Sigmoid colon (tissue), 7 donors: ENCODE measurements around the gene WDR74. TPM values are rescaled to one million over a fixed set of nuclear protein-coding genes. Genes with fewer than 3 reads are reported as not detected.
A peak's percentile ranks its signal among the peaks of the same experiment; 100 is the strongest.
"Not testable (repeated sequence)": the region's sequence is repeated elsewhere in the genome, so short reads cannot be mapped to it uniquely, and the experiment has no call there.

Experiments used
- DNase-seq: peaks from one replicate; pipeline ENCODE4 v3.0.0-alpha.2; 2019
- H3K27ac ChIP-seq, 4 donors: fragments of 200-600 bp; sonication (generic); one replicate each; pipeline ENCODE4 v1.5.1; 2016 to 2019; ENCODE audit warnings: mild to moderate bottlenecking in 1 of 4
- H3K27me3 ChIP-seq, 3 donors: fragments of 200-600 bp; sonication (generic); one replicate each; pipeline ENCODE4 v1.5.1; 2019; ENCODE audit warnings: mild to moderate bottlenecking in 1 of 3
- H3K36me3 ChIP-seq, 4 donors: fragments of 200-600 bp; sonication (generic); one replicate each; pipeline ENCODE4 v1.5.1; 2016 to 2019
- H3K4me1 ChIP-seq, 4 donors: fragments of 200-600 bp; sonication (generic); one replicate each; pipeline ENCODE4 v1.5.1; 2017 to 2019
- H3K4me3 ChIP-seq, 4 donors: fragments of 200-600 bp; sonication (generic); one replicate each; pipeline ENCODE4 v1.5.1; 2017 to 2019; ENCODE audit warnings: mild to moderate bottlenecking in 2 of 4, moderate library complexity in 1 of 4
- H3K9me3 ChIP-seq, 4 donors: fragments of 200-600 bp in 3 of 4; sonication (generic) in 3 of 4; one replicate each; pipeline versions ENCODE4 v1.5.1 to v1.6.1; 2013 to 2019
- CTCF ChIP-seq, 4 experiments: fragments of 450-650 bp in 3 of 4; fragments of 200-600 bp in 1 of 4; IDR thresholded peaks; one replicate each; pipeline ENCODE4 v1.5.1; 2016 to 2019; ENCODE audit warnings: antibody characterized with exemption in 4 of 4, mild to moderate bottlenecking in 3 of 4, moderate library complexity in 2 of 4
- EP300 ChIP-seq, 4 donors: sonication (generic); formaldehyde crosslinking; IDR thresholded peaks; one replicate each; pipeline ENCODE4 v1.6.1; 2017; ENCODE audit warnings: antibody characterized with exemption in 4 of 4
- POLR2A ChIP-seq, 2 donors: fragments of 450-650 bp; IDR thresholded peaks; one replicate each; pipeline ENCODE4 v1.6.1; 2016; ENCODE audit warnings: antibody characterized with exemption in 2 of 2, mild to moderate bottlenecking in 2 of 2, moderate library complexity in 2 of 2
- POLR2AphosphoS5 ChIP-seq, 4 donors: sonication (generic); formaldehyde crosslinking; IDR thresholded peaks; one replicate each; pipeline ENCODE4 v1.6.1; 2017; ENCODE audit warnings: antibody characterized with exemption in 4 of 4
- whole genome bisulfite sequencing, 2 donors: extraction: QIAGEN DNeasy Blood & Tissue Kit; methylation state at CpG; one replicate each; pipeline ENCODE4 v1.1.7; 2013; 5-methylcytosine and 5-hydroxymethylcytosine counted together
- intact Hi-C: fragments of 100-400 bp; cut with DNase I; formaldehyde crosslinking; loops from one replicate; pipeline ENCODE4 v1.15.1; 2023
- polyA plus RNA-seq, 3 donors: library from polyadenylated mRNA; stranded (reverse); fragments of 200-250 nt; gene quantifications; one replicate each; pipeline ENCODE4 v1.2.3, GENCODE V29; 2013
- total RNA-seq, 4 donors: library from RNA; depleted of rRNA; stranded (reverse); fragments of >200 nt; gene quantifications; one replicate each; pipeline ENCODE4 v1.1.0, GENCODE V29; 2016
- donor health status: healthy with polysubstance abuse.
- donor health status: Bipolar disorder and iron deficiency.
- donor health status: healthy.

Gene WDR74
- total and polyA plus RNA-seq, 7 donors: 11.6 to 47.6 (median 30.7) TPM

GRCh38 chr11:62842171-62842741 lies 2.9 kb upstream of the WDR74 start:
- DNase-seq: peak; percentile 73
- H3K4me1 ChIP-seq: peaks cover 0 to 38% (median 27%) of the 10 kb centered on the region in 4 donors
- TF ChIP-seq CTCF (IDR thresholded peaks at IDR 0.05) (no peak), POLR2A (IDR thresholded peaks at IDR 0.05) (no peak), POLR2AphosphoS5 (IDR thresholded peaks at IDR 0.05) (no peak), EP300 (IDR thresholded peaks at IDR 0.05) (peak in 1 of 4 donors; percentile 19)
- H3K27me3 ChIP-seq: no peaks in the 10 kb centered on the region
- 13 to 39% methylated on average over 30 of the region's 30 CpGs for WGBS, 2 donors
- H3K27ac ChIP-seq: peak overlapping the region; percentile 96 to 98 (median 98)
- H3K4me3 ChIP-seq: peak overlapping the region; percentile 30 to 92 (median 64)
- peaks cover 0 to under 1% (median 0%) of the 10 kb centered on the region in 4 donors for H3K36me3 ChIP-seq
- intact Hi-C loops: loop anchor here (2.0 to 5.0 kb wide), 2 partner anchors 39 to 55 kb away; partner anchors contain the start of genes SLC3A2 and TMEM179B
- H3K9me3 ChIP-seq: no peaks in the 10 kb centered on the region

- H3K9me3 ChIP-seq: no peaks in the 10 kb centered on the region
- TF ChIP-seq POLR2AphosphoS5 (IDR thresholded peaks at IDR 0.05) (peak; percentile 99 to 100 (median 100)), CTCF (IDR thresholded peaks at IDR 0.05) (no peak), POLR2A (IDR thresholded peaks at IDR 0.05) (peak; percentile 100), EP300 (IDR thresholded peaks at IDR 0.05) (peak in 2 of 4 donors; percentile 3 to 75)
- no peaks in the 10 kb centered on the region for H3K27me3 ChIP-seq
- H3K4me3 ChIP-seq: peak overlapping the region; percentile 30 to 92 (median 84)
- WGBS, 2 donors: 0% methylated on average over 33 of the region's 33 CpGs
- H3K36me3 ChIP-seq: peaks cover 0 to 6% (median 0%) of the 10 kb centered on the region in 4 donors
- H3K27ac ChIP-seq: peak overlapping the region; percentile 96 to 98 (median 98)
- DNase-seq: peak; percentile 95
- intact Hi-C loops: loop anchor here (2.0 to 5.0 kb wide), 2 partner anchors 39 to 54 kb away; partner anchors contain the start of genes SLC3A2 and TMEM179B
- peaks cover 0 to 38% (median 27%) of the 10 kb centered on the region in 4 donors for H3K4me1 ChIP-seq
Observed at GRCh38 chr11:62841361-62842170, 2.2 kb upstream of the WDR74 start.

- H3K27me3 ChIP-seq, H3K9me3 ChIP-seq: not testable (repeated sequence)
- peaks cover 0 to 38% (median 27%) of the 10 kb centered on the region in 4 donors for H3K4me1 ChIP-seq
- peak overlapping the region; percentile 96 to 98 (median 98) for H3K27ac ChIP-seq
- H3K36me3 ChIP-seq: peaks cover 0 to 12% (median 0%) of the 10 kb centered on the region in 4 donors
- intact Hi-C loops: loop anchor here (5.0 kb wide), 1 partner anchor 54 kb away; the partner anchor contains the start of gene TMEM179B
- WGBS, 2 donors: 0 to 1% methylated on average over 41 of the region's 41 CpGs
- peak; percentile 90 for DNase-seq
- peak overlapping the region; percentile 76 to 92 (median 87) for H3K4me3 ChIP-seq
Observed at GRCh38 chr11:62840721-62841360, 1.5 kb upstream of the WDR74 start.

- Histone ChIP-seq H3K4me1 (peaks cover 0 to 54% (median 37%) of the 10 kb centered on the region in 4 donors), H3K27ac (no peak overlapping the region), H3K27me3 (no peaks in the 10 kb centered on the region), H3K9me3 (no peaks in the 10 kb centered on the region), H3K36me3 (peaks cover 0 to 35% (median 9%) of the 10 kb centered on the region in 4 donors), H3K4me3 (no peak overlapping the region)
- no peak for TF ChIP-seq POLR2A (IDR thresholded peaks at IDR 0.05)
- no peak for TF ChIP-seq POLR2AphosphoS5 (IDR thresholded peaks at IDR 0.05)
- TF ChIP-seq CTCF (IDR thresholded peaks at IDR 0.05): no peak
- TF ChIP-seq EP300 (IDR thresholded peaks at IDR 0.05): no peak
- intact Hi-C loops: no loop called here
- DNase-seq: no peak
- 87 to 90% methylated on average over 8 of the region's 8 CpGs for WGBS, 2 donors
Observed at GRCh38 chr11:62835336-62835735, 4.1 kb downstream of the WDR74 start.
